Epithelial cell of esophagus (primary cell): Measurements from ENCODE around the gene SNRNP40.
A peak's percentile ranks its signal among the peaks of the same experiment; 100 is the strongest.
"Not testable (repeated sequence)": the region's sequence is repeated elsewhere in the genome, so short reads cannot be mapped to it uniquely, and the experiment has no call there.

Source experiments
- DNase-seq: peaks from one replicate; pipeline ENCODE4 v3.0.0; 2010; ENCODE audit warnings: low read depth
- H3K4me3 ChIP-seq: 2 replicates; pipeline ENCODE4 v1.5.1; 2011; ENCODE audit warnings: mild to moderate bottlenecking, low read length, control low read depth
- TF ChIP-seq, protein P1 (sequence below): IDR thresholded peaks from 2 replicates; pipeline ENCODE4 v1.5.1; 2011; ENCODE audit warnings: low read depth, mild to moderate bottlenecking, low read length, control low read depth, inconsistent platforms; ENCODE audit not compliant: insufficient read depth; ENCODE audit errors: missing control alignments

SNRNP40 gene

DNA sequence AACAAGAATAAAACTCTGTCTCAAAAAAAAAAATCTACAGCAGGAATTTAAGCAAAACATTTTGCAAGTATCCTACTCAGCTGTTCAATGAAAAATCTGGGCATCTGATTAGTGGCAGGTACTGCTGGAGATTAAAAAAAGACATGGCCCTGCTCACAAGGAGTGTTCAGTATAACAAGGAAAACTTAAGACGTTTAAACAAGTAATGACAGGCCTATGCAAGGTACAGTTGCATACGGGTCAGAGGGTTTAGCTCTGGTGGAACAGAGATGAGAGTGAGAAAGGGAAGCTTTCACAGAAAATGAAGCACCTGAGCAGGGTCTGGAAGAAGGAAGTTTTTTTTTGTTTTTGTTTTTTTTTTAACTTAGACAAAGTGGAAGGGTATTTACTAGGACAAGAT, 23.0 kb downstream of the SNRNP40 start:
- H3K4me3 ChIP-seq: no peak overlapping the region
- DNase-seq: peak; percentile 51
- TF ChIP-seq, protein P1, sequence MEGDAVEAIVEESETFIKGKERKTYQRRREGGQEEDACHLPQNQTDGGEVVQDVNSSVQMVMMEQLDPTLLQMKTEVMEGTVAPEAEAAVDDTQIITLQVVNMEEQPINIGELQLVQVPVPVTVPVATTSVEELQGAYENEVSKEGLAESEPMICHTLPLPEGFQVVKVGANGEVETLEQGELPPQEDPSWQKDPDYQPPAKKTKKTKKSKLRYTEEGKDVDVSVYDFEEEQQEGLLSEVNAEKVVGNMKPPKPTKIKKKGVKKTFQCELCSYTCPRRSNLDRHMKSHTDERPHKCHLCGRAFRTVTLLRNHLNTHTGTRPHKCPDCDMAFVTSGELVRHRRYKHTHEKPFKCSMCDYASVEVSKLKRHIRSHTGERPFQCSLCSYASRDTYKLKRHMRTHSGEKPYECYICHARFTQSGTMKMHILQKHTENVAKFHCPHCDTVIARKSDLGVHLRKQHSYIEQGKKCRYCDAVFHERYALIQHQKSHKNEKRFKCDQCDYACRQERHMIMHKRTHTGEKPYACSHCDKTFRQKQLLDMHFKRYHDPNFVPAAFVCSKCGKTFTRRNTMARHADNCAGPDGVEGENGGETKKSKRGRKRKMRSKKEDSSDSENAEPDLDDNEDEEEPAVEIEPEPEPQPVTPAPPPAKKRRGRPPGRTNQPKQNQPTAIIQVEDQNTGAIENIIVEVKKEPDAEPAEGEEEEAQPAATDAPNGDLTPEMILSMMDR: no peak

DNA sequence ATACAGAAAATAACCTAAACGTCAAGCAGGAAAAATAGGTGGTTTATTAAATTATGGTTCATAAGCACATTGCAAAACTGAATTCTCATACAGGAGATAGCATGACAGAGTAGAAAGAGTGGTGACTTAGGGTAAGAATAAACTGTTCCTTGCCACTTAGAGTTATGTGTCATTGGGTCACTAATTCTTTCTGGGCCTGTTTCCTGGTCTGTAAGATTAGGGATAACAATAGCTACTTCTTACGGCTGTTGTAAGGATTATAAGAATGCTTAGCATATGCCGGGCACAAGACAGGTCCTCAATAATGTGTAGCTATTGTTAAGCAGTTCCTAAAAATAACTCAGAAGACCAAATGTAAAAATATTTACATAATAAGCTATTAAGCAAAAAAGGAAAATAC, 24.2 kb downstream of the SNRNP40 start:
- no peak overlapping the region for H3K4me3 ChIP-seq
- DNase-seq: no peak
- TF ChIP-seq, protein P1: no peak

DNA sequence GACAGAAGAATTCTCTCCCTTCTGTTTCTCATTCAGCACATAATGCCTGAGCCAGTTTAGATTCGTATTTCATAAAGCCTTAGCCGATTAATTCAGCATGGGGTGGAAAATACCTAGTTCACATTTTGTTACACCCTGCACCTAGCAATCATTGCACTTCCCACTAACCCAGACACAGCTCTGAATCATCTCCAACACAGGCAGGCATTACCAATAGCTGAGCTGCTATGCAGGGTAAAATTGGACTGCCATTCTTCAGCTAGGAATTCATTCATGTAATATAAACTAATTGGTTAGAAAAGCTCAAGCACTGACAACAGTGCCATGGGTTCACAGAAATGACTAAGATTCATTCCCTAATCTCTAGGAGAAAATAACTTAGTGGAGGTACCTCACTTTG, 30.0 kb downstream of the SNRNP40 start:
- DNase-seq: no peak
- H3K4me3 ChIP-seq: no peak overlapping the region
- TF ChIP-seq, protein P1: no peak

DNA sequence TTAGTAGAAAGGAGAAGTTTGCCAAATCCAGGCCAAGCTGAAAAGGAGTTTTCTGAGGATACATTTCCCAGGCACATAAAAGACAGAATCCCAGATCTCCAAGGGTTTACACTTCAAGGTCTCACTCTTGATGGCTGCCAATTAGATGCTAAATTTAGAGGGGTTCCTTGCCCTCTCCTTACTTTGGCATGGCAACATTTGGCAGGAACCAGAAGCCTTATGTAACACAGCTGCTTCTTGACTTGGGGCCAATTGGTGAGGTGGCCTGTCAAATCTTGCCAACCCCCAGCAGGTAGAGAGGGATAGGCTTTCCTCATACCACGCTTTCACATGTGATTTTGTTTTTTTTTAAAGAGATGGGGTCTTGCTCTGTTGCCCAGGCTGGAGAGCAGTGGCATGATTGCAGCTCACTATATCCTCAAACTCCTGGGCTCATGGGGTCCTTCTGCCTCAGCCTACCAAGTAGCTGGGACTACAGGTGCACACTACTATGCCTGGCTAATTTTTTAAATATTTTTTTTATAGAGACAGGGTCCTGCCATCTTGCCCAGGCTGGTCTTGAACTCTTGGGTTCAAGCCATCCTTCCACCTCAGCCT, 31.7 kb downstream of the SNRNP40 start:
- no peak overlapping the region for H3K4me3 ChIP-seq
- TF ChIP-seq, protein P1: no peak
- DNase-seq: no peak

DNA sequence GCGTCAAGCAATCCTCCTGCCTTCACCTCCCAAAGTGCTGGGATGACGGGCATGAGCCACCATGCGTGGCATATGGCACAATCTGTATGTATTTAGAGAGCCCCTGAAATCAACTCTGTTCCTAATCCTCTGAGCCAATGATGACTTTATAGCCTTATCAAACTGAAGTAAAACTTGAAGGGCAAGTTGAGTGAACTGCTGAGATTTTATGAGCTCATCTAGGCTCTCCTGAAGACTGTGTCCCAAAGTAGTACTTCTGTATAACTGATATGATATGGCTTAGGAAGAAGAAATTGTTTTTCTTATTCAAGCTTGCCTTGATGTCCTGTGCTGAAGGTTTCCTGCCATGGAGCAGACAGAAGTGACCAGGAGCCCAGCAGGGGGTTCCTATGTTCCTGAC, 33.2 kb downstream of the SNRNP40 start:
- H3K4me3 ChIP-seq: no peak overlapping the region
- no peak for DNase-seq
- TF ChIP-seq, protein P1: no peak

DNA sequence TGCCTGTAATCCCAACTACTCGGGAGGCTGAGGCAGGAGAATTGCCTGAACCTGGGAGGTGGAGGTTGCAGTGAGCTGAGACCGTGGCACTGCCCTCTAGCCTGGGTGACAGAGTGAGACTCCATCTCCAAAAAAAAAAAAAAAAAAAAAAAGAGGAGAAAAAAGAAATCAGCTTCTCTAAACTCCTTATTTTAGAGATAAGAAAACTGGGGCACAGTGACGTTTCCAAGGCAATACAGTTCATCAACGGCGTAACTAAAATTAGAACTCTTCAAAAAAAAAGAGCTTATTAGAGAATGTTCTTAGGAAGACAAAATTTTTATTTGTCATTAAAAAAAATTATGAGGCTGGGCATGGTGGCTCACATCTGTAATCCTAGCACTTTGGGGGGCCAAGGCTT, 34.2 kb downstream of the SNRNP40 start:
- not testable (repeated sequence) for DNase-seq, H3K4me3 ChIP-seq

DNA sequence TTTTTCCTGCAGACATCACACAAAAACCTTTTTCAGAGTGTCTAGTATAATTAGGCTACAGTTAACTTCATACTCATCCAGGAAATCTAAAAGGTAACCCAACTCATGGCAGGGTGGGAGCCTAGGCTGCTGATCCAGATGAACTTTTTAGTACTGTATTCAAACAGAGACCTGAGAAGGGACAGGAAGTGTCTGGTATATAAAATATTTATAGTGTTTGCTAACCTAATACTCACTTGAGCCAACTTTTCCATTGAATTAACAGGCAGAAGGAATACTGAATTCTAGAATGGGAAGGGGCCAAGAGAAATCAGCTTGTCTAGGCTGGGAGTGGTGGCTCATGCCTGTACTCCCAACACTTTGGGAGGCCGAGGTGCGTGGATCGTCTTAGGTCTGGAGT, 34.7 kb downstream of the SNRNP40 start:
- TF ChIP-seq, protein P1: no peak
- no peak overlapping the region for H3K4me3 ChIP-seq
- DNase-seq: no peak

DNA sequence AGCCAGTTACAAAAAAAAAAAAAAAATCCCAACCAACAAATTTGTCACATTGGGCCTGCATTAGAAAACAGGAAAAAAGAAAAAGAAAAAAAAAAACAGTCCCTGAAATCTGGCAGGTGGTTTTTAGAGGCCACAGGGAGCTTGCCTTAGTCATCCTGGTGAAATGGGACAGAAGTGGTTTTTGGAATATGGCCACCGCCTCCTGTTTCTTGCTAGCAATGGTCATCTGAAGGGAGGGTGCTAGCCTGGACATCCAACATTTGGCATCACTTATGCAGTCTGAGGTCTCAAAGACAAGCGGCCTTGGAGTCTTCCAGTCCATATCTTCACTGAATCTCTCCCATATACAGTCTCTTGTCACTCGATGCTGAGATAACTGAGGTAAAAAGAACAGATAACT, 36.8 kb downstream of the SNRNP40 start:
- TF ChIP-seq, protein P1: no peak
- H3K4me3 ChIP-seq: no peak overlapping the region
- no peak for DNase-seq
